ENCODE data around the gene LDAH.

Gene LDAH

DNA sequence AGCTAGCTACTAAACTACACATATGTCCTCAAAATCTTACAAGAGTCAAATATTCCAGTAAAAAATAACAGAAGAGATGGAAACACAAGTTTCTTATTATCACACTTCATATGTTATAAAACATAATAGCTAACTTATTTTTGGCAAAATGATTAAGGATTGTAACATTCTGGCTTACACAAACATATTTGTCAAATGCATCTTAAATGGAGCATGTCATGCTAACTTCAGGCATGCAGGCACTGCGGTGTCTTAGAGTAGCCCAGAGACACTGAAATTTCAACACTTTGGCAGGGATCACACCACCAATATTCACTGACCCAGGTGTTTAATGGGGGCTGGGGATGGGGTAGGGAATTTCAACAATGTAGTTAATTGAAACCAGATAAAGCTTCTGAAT is 51.6 kb downstream of the LDAH start:
- DNase-seq, result no peak

DNA sequence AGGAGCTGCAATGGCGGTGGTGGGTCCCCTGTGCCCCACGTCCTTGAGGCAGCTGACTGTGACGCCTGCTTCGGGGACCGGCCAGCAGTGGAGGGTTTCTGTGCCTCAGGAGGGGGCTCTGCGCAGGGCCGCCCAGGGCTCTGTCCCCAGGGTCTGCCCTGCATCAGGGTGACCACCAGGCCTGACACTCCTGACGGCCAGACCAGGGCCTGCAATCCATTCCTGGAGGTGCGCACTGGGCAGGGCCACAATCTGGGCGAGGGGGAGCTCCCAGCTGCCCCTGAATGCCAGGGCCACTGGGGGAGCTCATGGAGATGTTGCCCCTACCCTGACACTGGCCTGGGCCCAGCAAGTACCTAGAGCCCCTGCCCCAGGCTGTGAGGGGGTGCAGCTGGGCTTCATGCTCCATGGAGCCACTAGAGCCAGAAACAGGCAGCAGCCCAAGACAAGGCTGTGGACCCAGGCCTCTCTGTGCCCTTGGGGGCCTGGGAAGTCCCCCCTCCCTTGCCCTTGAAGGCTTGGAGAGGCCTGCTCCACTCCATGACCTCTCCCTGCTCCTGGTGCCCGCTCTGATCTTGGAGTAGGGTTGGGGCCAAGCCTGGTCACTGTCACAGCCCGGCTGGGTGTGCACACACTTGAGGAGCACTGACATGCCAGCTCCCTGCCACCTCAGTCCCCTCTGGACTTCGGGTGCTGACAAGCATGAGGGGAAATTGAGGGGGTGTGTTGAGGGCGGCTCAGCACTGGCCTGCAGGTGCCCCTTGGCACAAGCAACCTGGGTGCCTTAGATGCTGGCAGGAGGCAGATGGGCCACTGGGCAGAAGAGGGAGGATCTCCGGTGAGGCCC is 55.9 kb downstream of the LDAH start:
- DNase-seq, result no peak

DNA sequence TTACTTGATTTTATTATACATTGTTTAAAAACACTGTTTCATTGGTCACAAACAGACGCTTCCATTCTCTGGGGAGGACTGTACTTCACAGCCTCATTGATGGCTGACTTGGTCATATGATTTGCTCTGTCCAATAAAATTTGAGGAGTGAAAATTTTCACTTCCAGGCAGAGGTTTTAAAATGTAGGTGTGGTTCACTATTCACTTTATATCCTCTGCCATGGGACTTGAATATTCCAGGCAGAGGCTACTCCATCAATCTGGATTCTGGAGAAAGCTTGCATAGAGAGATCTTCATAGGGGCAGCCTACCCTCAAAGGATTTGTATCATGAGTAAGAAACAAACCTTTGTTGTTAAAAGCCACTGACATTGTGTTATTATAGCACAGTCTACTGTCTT is 56.7 kb downstream of the LDAH start:
- no peak for DNase-seq

DNA sequence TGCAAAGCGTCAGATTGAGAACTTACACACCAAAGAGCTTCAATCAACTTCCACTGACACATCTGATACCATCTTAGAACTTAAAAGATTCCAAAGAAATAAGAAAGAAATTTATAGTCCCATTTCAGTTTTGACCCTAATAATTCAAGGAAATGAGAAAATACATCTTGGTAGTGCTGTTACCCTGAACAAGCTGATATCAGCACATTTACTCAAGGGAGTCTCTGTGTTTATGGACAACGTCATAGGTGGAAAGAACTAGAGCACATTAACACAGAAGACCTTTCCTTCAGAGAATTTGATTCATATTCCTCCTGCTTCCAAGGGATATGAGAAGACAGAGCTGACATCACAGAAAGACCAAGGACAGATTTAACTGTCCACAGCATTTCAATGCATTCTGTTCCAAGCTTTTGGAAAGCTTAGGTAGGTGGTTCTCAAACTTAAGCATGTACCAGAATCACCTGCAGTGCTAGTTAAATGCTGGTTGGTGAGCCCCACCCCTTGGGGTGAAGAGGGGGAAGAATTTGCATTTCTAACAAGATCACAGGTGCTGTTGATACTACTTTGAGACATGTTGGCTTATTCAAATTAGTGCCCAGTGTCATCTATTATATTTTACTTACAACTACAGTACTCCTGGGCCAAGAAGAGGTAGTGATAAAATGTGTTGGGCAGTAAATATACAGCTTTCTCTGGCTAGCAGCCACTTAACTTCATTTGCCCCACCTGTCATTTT is 59.8 kb downstream of the LDAH start:
- no peak for DNase-seq

DNA sequence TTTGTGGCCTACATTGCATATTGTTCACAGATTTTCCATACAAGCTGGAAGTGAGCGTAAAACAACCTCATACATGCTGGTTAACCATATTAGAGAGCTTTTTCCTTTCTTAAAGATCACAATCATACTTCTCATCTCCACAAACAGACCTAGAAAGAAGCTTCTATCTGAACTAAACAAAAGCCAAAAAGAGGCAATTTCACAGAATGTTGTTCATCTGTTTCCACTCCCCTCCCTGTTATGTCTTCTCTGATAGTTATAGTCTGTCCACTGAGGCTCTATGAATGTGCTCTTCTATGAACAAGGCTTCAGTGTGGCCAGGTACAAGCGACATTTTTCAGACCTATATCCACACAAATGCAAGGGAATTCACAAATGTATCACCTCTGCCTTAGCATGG is 63.4 kb downstream of the LDAH start:
- DNase-seq, result no peak

DNA sequence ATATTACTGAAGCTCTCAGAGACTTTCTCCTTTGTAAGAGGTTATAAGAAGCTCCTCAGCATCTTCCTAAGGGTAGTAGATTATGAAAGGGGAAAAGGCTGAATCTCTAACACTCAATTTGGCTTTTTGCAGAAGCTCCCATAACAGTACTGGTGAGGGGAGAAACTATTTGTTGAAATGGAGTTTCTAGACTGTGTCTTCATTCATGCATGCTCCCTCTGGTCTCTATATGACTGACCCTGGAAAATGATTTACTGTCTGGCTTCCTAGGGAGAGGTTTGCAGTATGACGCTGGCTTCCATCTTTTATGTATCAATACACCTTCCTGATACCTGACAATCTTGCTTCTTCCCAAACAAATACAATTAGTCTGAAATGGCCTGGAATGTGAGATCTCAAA is 63.9 kb downstream of the LDAH start:
- no peak for DNase-seq

DNA sequence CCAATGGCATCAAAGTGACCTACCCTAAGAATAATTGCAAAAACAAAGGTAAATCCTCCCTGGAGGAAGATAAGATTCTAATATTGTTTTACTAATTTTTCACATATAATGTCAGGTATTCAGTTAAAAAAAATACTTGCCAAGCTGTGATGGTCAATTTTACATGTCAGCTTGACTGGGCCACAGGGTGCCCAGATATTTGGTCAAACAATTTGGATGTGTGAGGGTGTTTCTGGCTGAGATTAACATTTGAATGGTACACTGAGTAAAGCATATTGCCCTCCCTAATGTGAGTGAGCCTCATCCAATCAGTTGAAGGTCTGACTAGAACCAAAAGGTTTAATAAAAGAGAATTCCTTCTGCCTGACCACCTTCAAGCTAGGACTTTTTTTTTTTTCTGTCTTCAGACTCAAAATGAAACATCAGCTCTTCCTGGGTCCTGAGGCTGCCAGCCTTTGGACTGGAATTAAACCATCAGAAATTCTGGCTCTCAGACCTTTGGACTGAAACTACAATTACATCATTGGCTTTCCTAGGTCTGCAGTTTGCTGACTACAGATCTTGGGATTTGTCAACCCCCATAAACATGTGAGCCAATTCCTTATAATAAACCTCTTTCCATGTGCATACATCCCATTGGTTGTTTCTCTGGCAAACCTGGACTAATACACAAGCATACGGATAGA is 65.4 kb downstream of the LDAH start:
- no peak for DNase-seq

DNA sequence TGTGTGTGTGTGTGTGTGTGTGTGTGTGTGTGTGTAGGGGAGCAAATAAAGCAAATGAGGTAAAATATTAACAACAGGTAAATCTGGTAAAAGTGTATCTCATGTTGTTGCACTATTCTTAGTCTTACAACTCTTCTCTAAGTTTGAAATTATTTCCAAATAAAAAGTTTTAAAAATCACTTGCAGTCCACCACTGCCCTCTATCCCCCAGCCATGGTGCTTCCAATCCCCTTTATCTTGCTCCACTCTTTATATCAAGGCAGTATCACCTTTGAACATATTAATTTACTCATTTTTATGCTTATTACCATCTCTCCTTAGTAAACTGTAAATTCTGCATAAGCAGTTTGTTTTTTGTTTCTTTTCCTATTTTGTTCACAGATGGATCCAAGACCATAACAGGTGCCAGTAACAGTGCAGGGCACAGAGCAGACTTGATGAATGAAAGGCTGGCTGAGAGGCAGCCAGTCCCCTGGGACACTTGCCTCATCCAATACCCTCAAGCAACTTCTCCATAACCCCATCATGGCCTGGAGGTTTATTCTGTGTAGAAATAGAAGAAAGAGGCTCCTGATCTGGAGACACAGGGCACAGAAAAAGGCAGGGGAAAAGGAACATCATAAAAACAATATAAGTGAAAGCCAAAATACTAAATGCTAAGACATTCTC is 67.6 kb downstream of the LDAH start:
- no peak for DNase-seq

DNA sequence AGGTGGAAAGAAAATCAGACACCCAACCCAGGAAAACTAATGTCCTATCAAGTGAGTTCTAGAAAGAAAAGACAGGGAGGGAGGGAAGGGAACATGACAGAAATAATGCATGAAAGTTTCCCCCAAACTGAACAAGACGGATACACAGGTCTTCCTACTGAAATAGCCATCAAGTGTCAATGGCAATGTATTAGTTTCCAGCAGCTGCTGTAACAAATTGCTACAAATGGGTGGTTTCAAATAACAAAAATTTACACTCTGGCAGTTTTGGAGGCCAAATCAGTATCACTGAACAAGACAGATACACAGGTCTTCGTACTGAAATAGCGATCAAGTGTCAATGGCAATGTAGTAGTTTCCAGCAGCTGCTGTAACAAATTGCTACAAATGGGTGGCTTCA is 70.6 kb downstream of the LDAH start:
- no peak for DNase-seq

DNA sequence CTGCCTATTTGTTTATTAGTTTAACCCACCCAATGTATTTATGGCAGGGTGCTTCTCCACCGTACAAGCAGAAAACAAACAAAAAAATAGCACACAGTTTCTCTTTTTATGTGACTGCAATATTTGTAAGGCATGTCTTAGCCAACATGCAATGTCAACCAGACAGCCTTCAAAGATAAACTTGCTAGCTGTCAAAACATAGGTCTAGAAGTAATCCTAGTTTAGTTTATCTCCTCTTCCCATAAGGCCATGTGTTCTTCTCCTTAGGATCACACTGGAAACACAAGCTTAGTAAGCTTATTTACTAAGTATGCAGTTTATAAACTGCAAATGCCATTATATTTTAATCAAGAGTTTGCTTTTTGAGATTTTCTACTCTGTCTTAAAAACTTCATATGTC is 75.6 kb downstream of the LDAH start:
- DNase-seq, result no peak

DNA sequence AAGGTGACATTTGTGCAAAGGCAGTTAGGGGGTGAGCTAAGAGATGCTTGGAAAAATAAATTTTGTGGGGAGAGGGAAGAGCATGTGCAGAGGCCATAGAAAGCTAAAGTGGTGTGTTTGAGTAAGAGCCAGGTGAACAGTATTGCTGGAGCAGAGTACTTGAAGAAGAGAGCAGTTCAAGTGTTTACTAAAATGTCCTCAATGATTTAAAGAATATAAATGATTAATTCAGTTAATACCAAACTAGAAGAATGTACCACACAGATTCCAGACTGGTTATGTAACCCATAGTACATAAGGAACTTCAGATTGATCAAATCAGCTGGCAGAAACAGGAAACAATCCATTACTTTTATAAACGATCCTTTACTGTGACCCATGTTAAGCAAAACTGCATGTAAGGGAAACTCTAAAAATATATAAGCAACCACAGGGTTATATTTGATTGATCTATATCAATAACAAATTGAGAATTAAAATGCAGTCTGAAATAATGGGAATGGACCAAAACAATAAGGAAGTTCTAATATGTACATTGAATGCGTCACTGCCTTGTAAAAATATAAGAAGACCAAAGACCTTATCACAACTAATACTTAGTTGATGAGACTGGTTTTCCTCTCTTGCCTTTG is 76.9 kb downstream of the LDAH start:
- no peak for DNase-seq

DNA sequence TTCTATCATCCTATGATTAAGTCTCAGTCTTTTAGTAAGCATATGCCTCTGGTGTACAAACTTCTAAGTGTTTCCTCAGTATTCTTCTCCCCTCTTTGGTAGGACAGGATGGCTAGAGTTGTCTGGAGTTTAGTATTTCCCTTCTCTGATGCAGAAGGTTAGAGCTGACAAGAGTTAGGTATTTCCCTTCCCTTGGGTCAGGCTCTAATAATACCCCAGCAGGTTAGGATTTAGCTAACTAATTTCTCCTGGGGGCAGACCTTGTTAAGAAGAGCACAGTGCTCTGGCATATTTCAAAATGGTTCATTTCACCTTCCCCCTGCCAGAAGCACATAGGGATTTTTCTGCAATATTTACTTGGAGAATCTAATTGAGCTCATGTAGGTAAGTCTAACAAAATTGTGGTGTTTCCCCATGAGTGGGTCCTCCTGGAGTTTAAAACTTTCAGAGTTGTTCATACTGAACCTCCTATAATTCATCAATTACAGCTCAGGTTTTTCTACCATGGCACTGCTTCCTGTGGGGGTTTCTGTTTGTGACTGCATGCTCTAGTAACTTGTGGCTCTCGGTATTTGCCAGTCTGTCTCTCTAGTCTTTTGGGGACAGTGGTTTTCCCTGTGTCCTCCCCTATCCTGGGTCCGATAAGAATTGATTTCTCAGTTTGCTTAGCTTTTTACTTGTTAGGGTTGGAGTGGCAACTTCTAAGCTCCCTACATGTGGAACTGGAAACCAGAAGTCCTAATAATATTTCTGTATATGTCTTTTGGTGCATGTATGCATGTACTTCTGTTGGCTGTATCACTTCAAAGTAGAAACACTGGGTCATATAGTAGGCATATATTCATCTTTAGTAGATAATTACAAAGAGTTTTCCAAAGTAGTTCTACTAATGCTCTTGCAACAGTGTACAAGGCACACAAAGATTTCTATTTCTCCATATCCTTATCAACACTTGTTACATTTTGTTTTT is 78.2 kb downstream of the LDAH start:
- DNase-seq, result no peak

DNA sequence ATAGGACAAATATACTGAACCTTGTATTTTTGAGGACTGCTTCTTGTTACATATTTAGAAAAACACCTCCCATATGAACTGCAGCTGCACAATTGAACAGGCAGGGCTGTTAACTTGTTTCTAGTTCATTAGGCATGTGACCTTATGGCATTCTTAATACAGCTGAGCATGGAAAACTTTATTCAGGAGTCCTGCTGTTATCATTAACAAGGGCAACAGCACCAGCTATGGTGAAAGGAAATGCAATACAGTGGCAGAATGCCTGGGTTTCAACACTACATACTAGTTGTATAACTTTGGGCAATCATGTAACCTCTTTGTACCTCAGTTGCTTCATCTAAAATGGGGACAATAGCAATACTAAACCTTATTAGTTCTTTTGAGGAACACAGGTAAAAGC is 84.1 kb downstream of the LDAH start:
- DNase-seq, result no peak

DNA sequence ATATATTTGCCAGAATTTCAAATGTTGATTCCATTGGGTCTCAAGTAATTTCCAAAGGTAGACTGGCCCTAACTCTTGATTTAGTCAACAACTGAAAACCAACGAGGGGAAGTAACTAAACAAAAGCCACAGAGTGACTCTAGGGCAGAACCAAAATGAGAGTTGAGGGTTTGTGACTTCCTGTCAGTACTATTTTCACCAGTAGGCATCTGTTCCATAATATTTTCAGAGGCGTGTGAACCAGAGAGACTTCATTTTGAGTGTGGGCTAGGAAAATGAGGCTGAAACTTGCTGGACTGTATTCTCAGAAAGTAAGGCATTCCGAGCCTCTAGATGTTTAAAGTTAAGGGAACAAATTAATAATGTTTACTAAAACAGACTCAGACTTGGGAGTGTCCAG is 85.4 kb downstream of the LDAH start:
- DNase-seq, result peak; percentile 14

DNA sequence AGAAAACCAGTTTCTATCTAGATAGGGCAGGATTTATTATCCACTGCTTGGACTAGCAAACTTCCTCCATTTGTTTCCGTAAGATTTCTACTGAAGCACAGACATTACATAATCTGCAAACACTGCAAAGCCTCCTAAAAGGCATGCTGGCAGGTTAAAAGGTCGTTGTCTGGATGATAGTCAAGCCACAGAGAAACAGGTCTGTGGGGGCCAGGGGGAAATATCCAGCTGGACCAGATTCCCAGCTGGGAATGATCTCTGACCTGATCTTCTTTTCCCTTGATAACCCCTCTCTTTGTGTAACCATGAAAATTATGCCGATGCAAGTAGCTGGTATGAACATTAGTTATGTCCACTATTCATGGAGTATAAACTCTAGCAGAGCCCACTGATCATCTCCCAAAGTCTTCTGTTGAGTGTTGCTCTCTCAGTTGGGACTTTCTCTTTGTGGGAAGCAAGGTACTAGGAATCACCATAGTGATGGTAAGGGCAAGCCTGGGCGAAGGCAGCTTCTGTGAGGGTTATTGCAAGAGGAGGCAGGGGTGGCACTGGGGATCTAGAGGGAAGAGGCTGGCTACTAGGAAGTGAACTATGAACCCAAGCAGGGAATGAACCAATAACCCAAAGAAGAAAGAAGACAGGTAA is 94.7 kb downstream of the LDAH start:
- no peak for DNase-seq

DNA sequence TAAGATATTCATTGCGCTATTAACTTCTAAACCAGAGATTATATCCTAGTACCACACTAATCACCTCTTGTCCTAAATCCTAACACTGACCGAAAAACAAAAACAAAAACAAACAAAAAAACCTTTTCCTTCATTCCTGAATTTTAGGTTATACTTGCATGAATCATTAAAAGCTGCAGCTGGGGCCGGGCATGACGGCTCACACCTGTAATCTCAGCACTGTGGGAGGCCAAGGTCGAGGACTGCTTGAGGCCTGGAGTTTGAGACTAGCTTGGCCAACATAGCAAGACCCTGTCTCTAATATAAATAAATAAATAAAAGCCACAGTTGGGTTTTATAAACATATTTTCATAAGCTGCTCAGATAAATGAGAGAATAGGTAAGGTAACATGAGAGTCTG is 96.0 kb downstream of the LDAH start:
- DNase-seq, result no peak

DNA sequence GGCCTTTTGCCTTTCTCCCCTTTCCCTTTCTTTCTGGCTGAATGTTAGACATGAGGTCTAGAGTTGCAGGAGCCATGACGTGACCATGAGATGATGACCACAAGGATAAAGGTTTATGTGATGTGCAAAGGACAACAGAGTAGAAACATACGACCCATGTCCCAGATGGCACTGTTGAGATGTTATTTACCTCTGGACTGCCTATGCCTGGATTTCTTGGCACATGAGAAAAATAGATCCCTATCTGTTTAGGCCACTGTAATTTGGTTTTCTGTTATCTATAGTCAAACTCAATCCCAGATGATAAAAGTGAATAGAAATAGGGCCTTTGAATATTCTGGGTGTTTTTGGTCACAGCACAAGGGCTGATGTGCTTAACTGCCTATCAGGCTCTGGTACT is 97.1 kb downstream of the LDAH start:
- DNase-seq, result no peak

DNA sequence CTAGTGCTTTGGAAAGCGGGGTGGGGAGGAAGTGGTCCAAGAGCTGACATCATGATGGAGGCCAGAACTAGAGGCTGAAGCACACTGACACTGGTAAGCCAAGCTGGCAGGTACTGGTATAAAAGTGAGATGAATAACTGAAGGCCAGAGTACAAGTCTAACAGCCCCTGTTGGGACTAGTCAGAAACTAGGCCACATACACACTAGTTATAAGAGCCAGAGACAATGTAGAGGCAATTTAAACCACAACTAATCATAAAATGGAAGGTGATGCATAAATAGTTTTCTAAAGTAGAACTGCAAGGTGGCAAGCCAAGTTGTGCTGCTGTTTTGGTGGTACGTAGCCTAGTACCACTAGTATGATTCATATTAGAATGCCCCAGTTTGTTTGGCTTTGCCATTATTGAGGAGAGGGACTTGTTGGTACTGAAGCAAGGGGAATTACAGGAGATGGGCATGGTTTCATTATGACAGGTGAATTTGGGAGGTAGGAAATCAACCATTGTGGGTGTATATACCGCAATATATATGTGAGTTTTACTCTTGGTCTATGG is 98.3 kb downstream of the LDAH start:
- peak; percentile 0 for DNase-seq

DNA sequence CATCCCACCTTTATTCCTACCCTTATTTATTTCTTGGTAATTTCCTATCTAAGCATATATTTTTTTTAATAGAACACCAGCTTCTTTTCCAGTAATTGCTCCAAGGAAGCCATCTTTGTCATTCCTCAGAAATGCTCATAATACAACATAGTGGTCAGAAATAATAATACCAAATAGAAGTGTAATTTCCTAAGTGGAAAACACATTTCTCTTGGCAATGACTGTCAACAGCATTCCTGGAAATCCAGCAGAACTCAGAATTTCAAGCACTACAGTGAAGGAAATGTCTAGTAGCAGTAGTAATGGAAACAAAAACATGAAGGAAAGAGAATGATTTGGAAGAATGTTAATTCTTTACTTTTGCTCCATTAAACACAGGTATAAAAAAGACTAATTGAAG is 99.4 kb downstream of the LDAH start:
- DNase-seq, result no peak

DNA sequence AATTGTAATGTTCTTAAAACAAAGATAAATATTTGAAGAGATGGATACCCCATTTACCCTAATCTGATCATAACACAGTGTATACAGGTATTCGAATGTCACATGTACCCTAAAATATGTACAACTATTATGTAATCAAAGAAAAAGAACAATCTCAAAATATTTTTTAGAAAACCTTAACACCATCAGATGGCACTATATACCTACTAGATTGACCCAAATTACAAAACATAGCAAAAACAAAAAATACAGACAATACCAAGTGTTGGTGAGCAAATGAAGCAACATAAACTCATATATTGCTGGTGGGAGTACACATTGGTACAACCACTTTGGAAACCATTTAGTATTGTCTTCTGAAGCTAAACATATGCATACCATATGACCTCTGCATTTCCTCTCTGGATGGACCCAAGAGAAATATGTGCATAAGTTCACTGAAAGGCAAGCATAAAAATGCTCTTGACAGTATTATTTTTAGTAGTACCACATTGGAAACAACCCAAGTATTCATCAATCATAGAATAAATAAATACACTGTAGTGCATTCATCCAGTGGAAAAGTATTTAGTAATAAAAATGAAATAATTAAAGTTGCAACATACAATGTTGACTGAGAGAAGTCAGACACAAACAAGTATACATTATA is 100.2 kb downstream of the LDAH start:
- DNase-seq, result no peak
